GM21360 (cell line): Measurements from ENCODE around the gene RREB1.

Experiments
- ATAC-seq: cut with Tn5 transposase; IDR thresholded peaks from one replicate; pipeline ENCODE4 v1.9.1; 2021; ENCODE audit warnings: mild to moderate bottlenecking, moderate library complexity; ENCODE audit not compliant: unreplicated experiment

Gene RREB1

GRCh38 chr6:7107578-7108195 is at the start of gene RREB1:
Gene RREB1, plus strand, starts transcription at chr6:7107961. Its CDS starts 73,951 bp downstream, at chr6:7181912.
- ATAC-seq, result peak; percentile 42

- no peak for ATAC-seq
These were observed 49.4 kb upstream of the RREB1 start for GRCh38 chr6:7058250-7058923.

- ATAC-seq, result no peak
These were observed 46.8 kb upstream of the RREB1 start for GRCh38 chr6:7060769-7061516.

- no peak for ATAC-seq
These were observed 45.2 kb upstream of the RREB1 start for GRCh38 chr6:7062451-7063162.

GRCh38 chr6:7067305-7067704 is 40.5 kb upstream of the RREB1 start:
- ATAC-seq, result no peak

GRCh38 chr6:7071405-7071804 is 36.4 kb upstream of the RREB1 start:
- ATAC-seq, result no peak

- ATAC-seq, result no peak
These were observed 34.5 kb upstream of the RREB1 start for GRCh38 chr6:7073082-7073820.

GRCh38 chr6:7073821-7074525 is 33.8 kb upstream of the RREB1 start:
- peak; percentile 99 for ATAC-seq

- ATAC-seq, result no peak
These were observed 32.9 kb upstream of the RREB1 start for GRCh38 chr6:7074870-7075269.

- ATAC-seq, result no peak
These were observed 32.3 kb upstream of the RREB1 start for GRCh38 chr6:7075341-7076000.

- no peak for ATAC-seq
These were observed 29.9 kb upstream of the RREB1 start for GRCh38 chr6:7077856-7078255.

GRCh38 chr6:7078856-7079255 is 28.9 kb upstream of the RREB1 start:
- no peak for ATAC-seq

- ATAC-seq, result no peak
These were observed 27.4 kb upstream of the RREB1 start for GRCh38 chr6:7080311-7080710.

GRCh38 chr6:7085911-7086310 is 21.9 kb upstream of the RREB1 start:
- ATAC-seq, result peak; percentile 28

GRCh38 chr6:7086488-7086887 is 21.3 kb upstream of the RREB1 start:
- ATAC-seq, result peak; percentile 70

- ATAC-seq, result no peak
These were observed 20.7 kb upstream of the RREB1 start for GRCh38 chr6:7087066-7087465.

- peak; percentile 52 for ATAC-seq
These were observed 20.2 kb upstream of the RREB1 start for GRCh38 chr6:7087491-7087979.

- no peak for ATAC-seq
These were observed 19.6 kb upstream of the RREB1 start for GRCh38 chr6:7088076-7088742.

GRCh38 chr6:7098993-7099392 is 8.8 kb upstream of the RREB1 start:
- no peak for ATAC-seq
